HG03045 (cell line): Measurements from ENCODE around the gene THBS1.
A peak's percentile ranks its signal among the peaks of the same experiment; 100 is the strongest.

Experiments
- ATAC-seq: cut with Tn5 transposase; IDR thresholded peaks from one replicate; pipeline ENCODE4 v1.9.1; 2021; ENCODE audit warnings: mild to moderate bottlenecking, moderate library complexity; ENCODE audit not compliant: unreplicated experiment

Gene THBS1

DNA sequence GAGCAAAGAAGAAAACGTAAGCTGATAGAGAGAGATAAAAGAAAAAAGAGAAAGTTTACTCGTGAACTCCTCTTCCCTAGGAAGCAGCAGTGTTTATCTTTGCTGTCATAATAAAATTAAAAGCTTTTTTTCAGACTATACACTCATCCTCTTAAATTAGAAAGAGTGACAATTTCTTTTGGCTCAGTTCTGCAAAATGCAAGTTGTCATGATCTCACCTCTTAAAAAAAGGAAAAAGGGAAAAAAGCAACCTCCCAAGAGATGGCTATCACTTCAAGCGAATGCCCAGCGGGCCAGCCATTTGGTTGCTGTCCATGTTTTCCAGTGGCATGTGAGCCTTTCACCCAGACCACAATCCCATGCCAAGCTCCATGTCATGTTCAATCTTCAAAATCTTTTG is 7.0 kb upstream of the THBS1 start:
- no peak for ATAC-seq

- ATAC-seq = no peak
Measured at GRCh38 chr15:39574427-39574826, 6.5 kb upstream of the THBS1 start.

GRCh38 chr15:39575180-39575579 is 5.7 kb upstream of the THBS1 start:
- ATAC-seq = no peak

DNA sequence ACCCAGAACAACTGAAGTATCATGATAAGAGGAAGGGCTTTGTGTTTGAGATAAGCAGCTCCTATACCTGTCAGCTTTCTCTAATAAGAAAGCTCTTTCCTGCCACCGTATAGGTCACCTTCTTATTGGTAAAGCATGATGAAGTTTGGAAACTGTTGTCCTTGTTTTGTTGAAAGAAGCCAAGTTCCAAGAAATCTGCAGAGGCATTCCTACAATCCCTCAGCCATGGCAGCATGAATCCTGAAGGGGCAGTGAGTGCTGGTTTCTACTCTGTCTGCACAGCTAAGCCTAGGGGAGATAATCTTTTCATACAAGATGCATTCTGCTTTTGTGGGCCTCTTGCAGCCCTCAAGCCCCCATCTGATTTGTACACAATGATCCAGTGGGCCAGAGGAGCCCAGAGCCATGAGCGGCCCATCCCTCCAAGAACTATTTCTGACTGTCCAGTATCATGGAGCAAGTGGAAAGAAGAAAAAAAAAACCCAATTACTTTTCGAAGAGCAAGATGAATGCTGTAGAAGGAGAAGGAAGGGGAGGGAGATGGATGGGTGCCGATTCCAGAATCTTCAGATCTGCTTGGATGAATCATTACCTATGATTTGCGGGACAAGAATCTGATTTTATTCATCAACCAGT is 1.9 kb upstream of the THBS1 start:
- ATAC-seq = no peak

GRCh38 chr15:39579487-39580116 is 1.3 kb upstream of the THBS1 start:
- ATAC-seq = no peak

GRCh38 chr15:39580117-39580484 is 778 bp upstream of the THBS1 start:
- ATAC-seq = peak; percentile 78

DNA sequence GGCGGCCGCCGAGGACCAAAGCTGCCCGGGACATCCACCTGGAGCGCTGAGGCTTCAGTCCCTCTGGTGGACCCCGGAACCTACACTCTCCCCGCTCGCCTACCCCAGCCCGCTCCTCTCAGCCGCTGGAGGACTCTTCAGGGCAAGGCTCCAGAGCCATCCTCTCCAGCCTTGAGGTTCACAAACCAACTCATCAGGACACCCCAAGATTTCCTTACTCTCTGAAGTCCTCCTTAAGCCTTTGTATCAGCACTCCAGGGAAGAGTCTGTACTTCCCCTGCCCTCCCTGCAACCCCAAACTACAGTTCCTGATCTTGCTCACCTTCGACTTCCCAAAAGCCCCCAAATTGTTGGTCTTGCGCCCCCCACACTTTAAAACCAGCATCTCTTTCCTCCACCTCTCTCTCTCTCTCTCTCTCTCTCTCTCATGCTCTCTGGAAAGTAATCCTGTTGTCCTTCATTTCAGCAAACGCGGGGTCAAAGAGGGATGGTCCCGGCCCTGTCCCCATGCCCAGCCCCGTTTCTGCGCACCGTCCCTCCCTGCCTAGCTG is 438 bp downstream of the THBS1 start:
- ATAC-seq = no peak

DNA sequence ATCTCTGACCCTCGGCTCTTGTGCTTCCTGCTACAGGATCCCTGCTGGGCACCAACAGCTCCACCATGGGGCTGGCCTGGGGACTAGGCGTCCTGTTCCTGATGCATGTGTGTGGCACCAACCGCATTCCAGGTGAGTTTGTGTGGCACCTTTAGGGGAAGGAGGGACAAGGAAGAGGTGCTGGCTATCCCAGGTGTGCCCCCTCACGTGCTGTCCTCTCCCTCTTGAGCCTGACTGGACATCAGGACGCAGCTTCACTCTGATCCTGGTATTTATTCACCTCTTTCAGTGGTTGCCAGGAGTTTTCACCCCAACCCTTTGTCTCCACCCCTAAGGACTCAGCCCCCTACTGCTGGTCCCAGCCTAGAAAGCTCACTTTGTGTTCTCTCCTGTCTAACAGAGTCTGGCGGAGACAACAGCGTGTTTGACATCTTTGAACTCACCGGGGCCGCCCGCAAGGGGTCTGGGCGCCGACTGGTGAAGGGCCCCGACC is 960 bp downstream of the THBS1 start:
- ATAC-seq = no peak

- no peak for ATAC-seq
Measured at GRCh38 chr15:39582286-39582976, 1.6 kb downstream of the THBS1 start.

- no peak for ATAC-seq
Measured at GRCh38 chr15:39582977-39583595, 2.2 kb downstream of the THBS1 start.

DNA sequence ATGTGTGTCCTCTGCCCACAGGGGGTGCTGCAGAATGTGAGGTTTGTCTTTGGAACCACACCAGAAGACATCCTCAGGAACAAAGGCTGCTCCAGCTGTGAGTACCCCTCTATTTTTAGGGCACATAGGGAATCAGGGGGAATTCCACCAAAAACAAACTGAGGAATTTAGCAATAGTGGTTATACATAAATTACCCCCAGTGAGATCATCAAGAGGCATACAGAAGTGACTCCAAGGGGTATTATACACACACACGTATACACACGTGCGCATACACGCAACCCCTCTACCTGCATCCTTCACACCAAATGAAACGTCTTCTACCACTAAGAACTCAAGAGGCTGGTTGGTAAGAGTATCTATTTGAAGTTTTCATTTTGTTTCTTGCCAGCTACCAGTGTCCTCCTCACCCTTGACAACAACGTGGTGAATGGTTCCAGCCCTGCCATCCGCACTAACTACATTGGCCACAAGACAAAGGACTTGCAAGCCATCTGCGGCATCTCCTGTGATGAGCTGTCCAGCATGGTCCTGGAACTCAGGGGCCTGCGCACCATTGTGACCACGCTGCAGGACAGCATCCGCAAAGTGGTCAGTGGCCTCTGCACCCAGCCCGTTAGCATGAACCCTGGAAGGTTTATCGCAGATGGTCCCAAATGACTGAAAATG is 2.9 kb downstream of the THBS1 start:
- ATAC-seq = no peak

DNA sequence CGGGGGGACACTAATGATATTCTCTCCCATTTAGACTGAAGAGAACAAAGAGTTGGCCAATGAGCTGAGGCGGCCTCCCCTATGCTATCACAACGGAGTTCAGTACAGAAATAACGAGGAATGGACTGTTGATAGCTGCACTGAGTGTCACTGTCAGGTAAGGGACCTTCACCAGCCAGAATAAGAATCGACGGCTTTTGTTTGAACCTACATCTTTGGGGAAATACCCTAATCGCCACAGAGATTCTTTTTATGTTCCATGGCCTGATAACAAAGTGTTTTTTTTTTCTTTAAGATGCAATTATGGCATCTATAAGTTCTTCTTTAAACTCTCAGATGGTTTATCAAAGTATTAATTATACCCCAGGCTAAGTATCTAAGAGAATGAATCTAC is 3.4 kb downstream of the THBS1 start:
- no peak for ATAC-seq

DNA sequence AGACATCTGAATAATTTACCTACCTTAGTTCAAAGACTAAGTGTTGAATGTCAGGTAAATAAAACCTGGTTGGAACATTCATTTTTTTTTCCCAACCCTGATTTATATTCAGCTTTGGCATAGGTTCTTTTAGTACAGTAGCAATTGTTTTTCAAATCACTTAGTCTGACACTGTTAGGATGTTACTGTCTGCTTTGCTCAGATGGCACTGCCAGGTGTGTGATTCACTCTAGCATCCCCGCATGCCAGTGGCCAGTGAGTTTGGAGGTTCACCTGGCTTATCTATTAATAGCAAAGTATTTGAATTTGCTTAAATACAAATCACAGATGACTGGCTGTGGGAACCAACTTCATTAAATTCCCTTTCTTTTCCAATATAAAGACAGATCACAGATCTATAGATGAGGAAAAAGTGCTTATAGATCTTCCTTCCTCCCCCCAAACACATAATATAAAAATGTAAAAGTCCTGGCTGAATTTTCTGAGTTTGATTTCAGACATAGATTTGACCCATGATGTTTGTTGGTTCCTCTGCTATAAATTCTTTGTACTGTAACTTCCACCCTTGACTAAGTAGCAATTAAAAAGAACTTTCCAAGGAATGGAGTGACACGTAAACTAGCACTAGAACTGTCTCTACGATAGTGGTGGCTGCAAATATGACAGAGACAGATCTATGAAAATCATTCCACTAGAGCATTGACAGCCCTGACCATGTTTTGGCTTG is 3.9 kb downstream of the THBS1 start:
- no peak for ATAC-seq

GRCh38 chr15:39585389-39585841 is 4.5 kb downstream of the THBS1 start:
- ATAC-seq = no peak

- ATAC-seq = no peak
Measured at GRCh38 chr15:39585871-39586301, 5.0 kb downstream of the THBS1 start.

GRCh38 chr15:39586387-39587095 is 5.7 kb downstream of the THBS1 start:
- ATAC-seq = no peak

GRCh38 chr15:39587096-39587721 is 6.3 kb downstream of the THBS1 start:
- ATAC-seq = no peak

DNA sequence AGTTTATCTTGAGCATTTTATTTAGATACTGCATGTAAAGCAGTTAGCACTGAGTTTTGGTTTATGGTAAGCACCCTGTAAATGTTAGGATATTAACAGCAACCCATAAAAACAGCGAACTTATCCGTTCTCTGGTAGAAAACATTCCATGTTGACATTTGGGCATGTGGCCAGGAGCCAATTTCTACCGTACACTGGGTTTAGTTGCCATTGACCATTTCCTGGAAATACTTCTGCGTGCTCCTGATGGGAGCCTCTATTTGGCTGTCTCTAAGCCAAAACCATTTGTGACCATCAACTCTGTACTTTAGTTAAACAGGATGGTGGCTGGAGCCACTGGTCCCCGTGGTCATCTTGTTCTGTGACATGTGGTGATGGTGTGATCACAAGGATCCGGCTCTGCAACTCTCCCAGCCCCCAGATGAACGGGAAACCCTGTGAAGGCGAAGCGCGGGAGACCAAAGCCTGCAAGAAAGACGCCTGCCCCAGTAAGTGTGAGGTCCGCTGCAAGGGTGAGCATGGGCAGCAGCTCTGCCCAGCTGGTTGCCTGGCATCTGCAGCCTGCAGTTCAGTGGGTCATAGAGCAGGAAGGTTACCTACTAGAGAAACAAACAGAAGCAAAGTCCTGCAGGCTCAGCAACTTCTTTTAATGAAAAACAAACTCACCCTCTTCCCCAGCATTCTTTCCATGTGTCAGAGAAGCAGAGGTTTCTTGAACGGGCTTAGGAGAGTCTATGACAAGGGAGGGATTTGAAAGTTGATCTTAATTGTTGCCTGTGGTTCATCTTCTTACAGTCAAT is 7.1 kb downstream of the THBS1 start:
- no peak for ATAC-seq
